Placental pericyte (primary cell): ENCODE measurements around the gene KCNE5. TPM values are rescaled to one million over a fixed set of nuclear protein-coding genes. Genes with fewer than 3 reads are reported as not detected.

Experiments
- small RNA-seq: library from RNA; depleted of rRNA; stranded (forward); fragments of <200 nt; gene quantifications from one replicate; pipeline ENCODE3, GENCODE V24; 2012; ENCODE audit warnings: low replicate concordance
- total RNA-seq: library from RNA; depleted of rRNA; stranded (reverse); fragments of >200 nt; gene quantifications from 2 replicates; pipeline ENCODE4 v1.2.3, GENCODE V29; 2012

The KCNE5 gene
- total RNA-seq, result 0.22 and 1.3 TPM in 2 replicates

GRCh38 chrX:109624641-109625616 is at the start of gene KCNE5:
Gene KCNE5, minus strand, starts transcription at chrX:109625172. Its CDS starts 152 bp downstream, at chrX:109625020.

Small RNAs within 50 kb of the gene (small RNA-seq; reads per million reads assigned to genes)
- not detected for gene AL118496.2

Other genes with a start within 250 kb of the KCNE5 start
- gene GUCY2F, start 143.1 kb downstream of the KCNE5 start, total RNA-seq, result under 0.01 TPM in 1 of 2 replicates, not detected in the other
- 7.7 and 20.9 TPM in 2 replicates for gene NXT2, start 88.3 kb downstream of the KCNE5 start, total RNA-seq
- gene ACSL4, start 108.1 kb upstream of the KCNE5 start, total RNA-seq, result 108 and 166 TPM in 2 replicates